KOPT-K1 (cell line): ENCODE data around the gene AKT2.

Source experiments
- H3K27ac ChIP-seq: fragments of 200-600 bp; sonication (generic); 2 replicates; pipeline ENCODE4 v1.5.1; 2016; ENCODE audit warnings: antibody characterized with exemption, mild to moderate bottlenecking, low read depth, low read length; ENCODE audit not compliant: poor library complexity, severe bottlenecking
- H3K36me3 ChIP-seq: fragments of 200-600 bp; sonication (generic); 2 replicates; pipeline ENCODE4 v1.5.1; 2017; ENCODE audit warnings: antibody characterized with exemption, mild to moderate bottlenecking, low read length, moderate library complexity; ENCODE audit not compliant: insufficient read depth
- H3K9me3 ChIP-seq: fragments of 200-600 bp; sonication (generic); 2 replicates; pipeline ENCODE4 v1.5.1; 2017; ENCODE audit warnings: antibody characterized with exemption, low read length, mild to moderate bottlenecking; ENCODE audit not compliant: insufficient read depth, poor library complexity, severe bottlenecking

AKT2 gene

GRCh38 chr19:40198272-40198990 is 86.7 kb downstream of the AKT2 start:
- H3K27ac ChIP-seq = no peak overlapping the region
- H3K36me3 ChIP-seq = no peaks in the 10 kb centered on the region; the same call in 1 of the 2 replicates
- H3K9me3 ChIP-seq = no peaks in the 10 kb centered on the region

- Histone ChIP-seq H3K9me3 (no peaks in the 10 kb centered on the region), H3K27ac (no peak overlapping the region), H3K36me3 (no peaks in the 10 kb centered on the region)
Observed at GRCh38 chr19:40193587-40193849, 91.6 kb downstream of the AKT2 start.

- no peaks in the 10 kb centered on the region for H3K9me3 ChIP-seq
- H3K27ac ChIP-seq = no peak overlapping the region
- no peaks in the 10 kb centered on the region for H3K36me3 ChIP-seq
Observed at GRCh38 chr19:40192758-40193586, 92.2 kb downstream of the AKT2 start.

DNA sequence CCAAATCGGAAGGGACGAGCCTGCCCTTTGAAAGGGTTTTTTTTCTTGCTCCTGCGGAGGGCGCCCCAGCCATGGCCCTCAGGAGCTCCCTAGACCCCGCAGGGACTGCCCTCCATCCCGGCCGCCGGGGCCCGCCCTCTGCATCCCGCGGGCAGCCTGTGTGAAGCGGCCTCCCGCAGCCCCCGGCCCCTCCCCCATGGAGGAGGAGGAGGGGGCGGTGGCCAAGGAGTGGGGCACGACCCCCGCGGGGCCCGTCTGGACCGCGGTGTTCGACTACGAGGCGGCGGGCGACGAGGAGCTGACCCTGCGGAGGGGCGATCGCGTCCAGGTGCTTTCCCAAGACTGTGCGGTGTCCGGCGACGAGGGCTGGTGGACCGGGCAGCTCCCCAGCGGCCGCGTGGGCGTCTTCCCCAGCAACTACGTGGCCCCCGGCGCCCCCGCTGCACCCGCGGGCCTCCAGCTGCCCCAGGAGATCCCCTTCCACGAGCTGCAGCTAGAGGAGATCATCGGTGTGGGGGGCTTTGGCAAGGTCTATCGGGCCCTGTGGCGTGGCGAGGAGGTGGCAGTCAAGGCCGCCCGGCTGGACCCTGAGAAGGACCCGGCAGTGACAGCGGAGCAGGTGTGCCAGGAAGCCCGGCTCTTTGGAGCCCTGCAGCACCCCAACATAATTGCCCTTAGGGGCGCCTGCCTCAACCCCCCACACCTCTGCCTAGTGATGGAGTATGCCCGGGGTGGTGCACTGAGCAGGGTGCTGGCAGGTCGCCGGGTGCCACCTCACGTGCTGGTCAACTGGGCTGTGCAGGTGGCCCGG is 93.1 kb downstream of the AKT2 start:
- Histone ChIP-seq H3K36me3 (no peaks in the 10 kb centered on the region), H3K27ac (peak overlapping the region; percentile 59), H3K9me3 (no peaks in the 10 kb centered on the region)

GRCh38 chr19:40190891-40191835 is 94.0 kb downstream of the AKT2 start, which contains the start of gene MAP3K10:
Gene MAP3K10 (plus strand): TSS chr19:40191426. CDS start chr19:40192032, 606 bp downstream.
- H3K9me3 ChIP-seq = no peaks in the 10 kb centered on the region
- H3K27ac ChIP-seq = peak within 1 kb of the TSS; percentile 59
- no peaks in the 10 kb centered on the region for H3K36me3 ChIP-seq

- no peaks in the 10 kb centered on the region for H3K36me3 ChIP-seq
- no peak overlapping the region for H3K27ac ChIP-seq
- H3K9me3 ChIP-seq = no peaks in the 10 kb centered on the region
Observed at GRCh38 chr19:40184273-40184672, 100.9 kb downstream of the AKT2 start.
